GM13977 (cell line): ENCODE data around the gene GAGE12H.
"Not testable (repeated sequence)": the region's sequence is repeated elsewhere in the genome, so short reads cannot be mapped to it uniquely, and the experiment has no call there.

Source experiments
- DNase-seq: peaks from one replicate; pipeline ENCODE4 v3.0.0; 2012; ENCODE audit warnings: low spot score
- CTCF ChIP-seq: IDR thresholded peaks from 2 replicates; pipeline ENCODE4 v1.5.1; 2012; ENCODE audit warnings: mild to moderate bottlenecking, control low read depth; ENCODE audit not compliant: insufficient read depth; ENCODE audit errors: extremely low read depth, missing control alignments
- in situ Hi-C: fragments of 300-500 bp; cut with MboI; formaldehyde crosslinking; loops from one replicate; pipeline ENCODE4 v1.12.0; 2022; ENCODE audit warnings: low sequenced_read_pairs, low pct_unique_long_range_greater_than_20kb, mixed read lengths, inconsistent platforms; ENCODE audit not compliant: unreplicated experiment

Gene GAGE12H

GRCh38 chrX:49579649-49580048 lies at the start of gene GAGE12H:
TSS of gene GAGE12H (plus strand) at chrX:49579949. CDS start at chrX:49581104, 1,155 bp downstream.
- DNase-seq, in situ Hi-C loops: not testable (repeated sequence)

GRCh38 chrX:49531877-49532276 lies 47.9 kb upstream of the GAGE12H start, which contains the start of gene GAGE12C:
TSS of gene GAGE12C (plus strand) at chrX:49532177. CDS start at chrX:49533332, 1,155 bp downstream.
- DNase-seq, in situ Hi-C loops: not testable (repeated sequence)

- in situ Hi-C loops = not testable (repeated sequence)
Observed at GRCh38 chrX:49541433-49541832, 38.3 kb upstream of the GAGE12H start, which contains the start of gene GAGE12D. TSS of gene GAGE12D (plus strand) at chrX:49541733. CDS start at chrX:49542888, 1,155 bp downstream.

GRCh38 chrX:49550989-49551388 lies 28.8 kb upstream of the GAGE12H start, which contains the start of gene GAGE12E:
TSS of gene GAGE12E (plus strand) at chrX:49551289. CDS start at chrX:49552444, 1,155 bp downstream.
- DNase-seq, in situ Hi-C loops: not testable (repeated sequence)

More at GRCh38 chrX:49541433-49541832, 38.3 kb upstream of the GAGE12H start, which contains the start of gene GAGE12D:
- not testable (repeated sequence) for DNase-seq

- in situ Hi-C loops = not testable (repeated sequence)
Observed at GRCh38 chrX:49560542-49560941, 19.2 kb upstream of the GAGE12H start, which contains the start of gene GAGE12F. TSS of gene GAGE12F (plus strand) at chrX:49560842. CDS start at chrX:49561997, 1,155 bp downstream.

GRCh38 chrX:49568728-49569127 lies 11.0 kb upstream of the GAGE12H start:
- in situ Hi-C loops = not testable (repeated sequence)

More at GRCh38 chrX:49560542-49560941, 19.2 kb upstream of the GAGE12H start, which contains the start of gene GAGE12F:
- not testable (repeated sequence) for DNase-seq

GRCh38 chrX:49569152-49569551 lies 10.6 kb upstream of the GAGE12H start:
- DNase-seq, in situ Hi-C loops: not testable (repeated sequence)

More at GRCh38 chrX:49568728-49569127, 11.0 kb upstream of the GAGE12H start:
- DNase-seq = not testable (repeated sequence)

- in situ Hi-C loops, DNase-seq: not testable (repeated sequence)
Observed at GRCh38 chrX:49570100-49570499, 9.6 kb upstream of the GAGE12H start, which contains the start of gene GAGE12G. TSS of gene GAGE12G (plus strand) at chrX:49570400. CDS start at chrX:49571555, 1,155 bp downstream.

GRCh38 chrX:49589196-49589595 lies 9.4 kb downstream of the GAGE12H start, which contains the start of gene GAGE2A:
TSS of gene GAGE2A (plus strand) at chrX:49589496. CDS start at chrX:49590651, 1,155 bp downstream.
- DNase-seq, in situ Hi-C loops: not testable (repeated sequence)

- in situ Hi-C loops, DNase-seq: not testable (repeated sequence)
Observed at GRCh38 chrX:49589769-49590478, 10.2 kb downstream of the GAGE12H start.

GRCh38 chrX:49590488-49590887 lies 10.7 kb downstream of the GAGE12H start:
- DNase-seq, in situ Hi-C loops: not testable (repeated sequence)

GRCh38 chrX:49598720-49599119 lies 19.0 kb downstream of the GAGE12H start, which contains the start of gene GAGE1:
TSS of gene GAGE1 (plus strand) at chrX:49599020. CDS start at chrX:49600175, 1,155 bp downstream.
- DNase-seq, in situ Hi-C loops: not testable (repeated sequence)

- TF ChIP-seq CTCF = no peak
- no peak for DNase-seq
- in situ Hi-C loops = no loop called here
Observed at GRCh38 chrX:49610718-49611310, 31.1 kb downstream of the GAGE12H start.
